ENCODE measurements around the gene ANKRD39. TPM values are rescaled to one million over a fixed set of nuclear protein-coding genes. Genes with fewer than 3 reads are reported as not detected.

ANKRD39 gene
- total and polyA plus RNA-seq, 9 of the 15 experiments (the other 6 are each of a cell fraction or from before 2014, with no cell fraction given) = 8.2 to 33.1 (median 23.8) TPM

DNA sequence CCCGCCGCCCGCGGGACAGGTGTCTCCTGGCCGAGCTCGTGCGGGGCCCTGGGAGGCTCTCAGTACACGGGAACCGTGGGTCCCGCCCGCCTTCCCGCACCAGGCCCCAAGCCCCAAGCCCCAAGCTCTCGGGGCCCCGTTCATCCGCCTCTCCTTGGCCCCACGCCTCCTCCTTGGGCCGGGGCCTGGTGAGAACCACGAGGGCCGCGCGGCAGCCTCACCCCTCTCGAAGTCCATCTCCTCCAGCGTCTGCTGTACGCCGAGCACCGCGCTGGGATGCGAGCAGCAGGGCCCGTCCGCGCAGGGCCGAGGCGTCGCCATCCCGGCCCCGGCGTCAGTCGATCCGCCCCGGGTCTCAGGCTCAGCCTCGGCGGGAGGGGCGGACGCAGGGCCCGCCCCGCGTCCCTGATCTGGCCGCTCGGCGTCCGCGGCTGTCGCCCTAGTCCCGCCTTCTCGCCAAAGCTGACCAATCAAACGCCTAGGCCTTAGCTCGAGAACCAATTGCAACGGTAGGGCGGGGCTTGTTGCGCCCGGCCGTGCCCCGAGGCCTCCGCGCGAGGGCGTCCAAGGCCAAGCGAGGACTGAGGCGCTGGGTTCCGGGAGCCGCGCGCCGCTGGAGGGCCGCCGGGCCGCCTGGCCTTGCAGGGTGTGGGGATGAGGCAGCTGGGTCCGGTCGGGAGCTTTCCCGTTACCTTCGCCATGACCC is at the start of gene ANKRD39 (continued):
- peak; percentile 95 for TF ChIP-seq SMC3 (conservative IDR thresholded peaks at IDR 0.05; ENCODE audit: insufficient read depth, low read depth, low read length)
- no peak; the same call in 1 of the 2 replicates for TF ChIP-seq ELF1 (tag; IDR thresholded peaks at IDR 0.05)
- no peak for TF ChIP-seq ZNF780A (CRISPR knock-in tag; IDR thresholded peaks at IDR 0.05)
- peak in 1 of 2 experiments; percentile 6; a peak in 1 of 4 replicates for TF ChIP-seq TBL1XR1 (IDR thresholded peaks at IDR 0.05; ENCODE audit: low read length in 2 of 2)
- TF ChIP-seq, protein P1, sequence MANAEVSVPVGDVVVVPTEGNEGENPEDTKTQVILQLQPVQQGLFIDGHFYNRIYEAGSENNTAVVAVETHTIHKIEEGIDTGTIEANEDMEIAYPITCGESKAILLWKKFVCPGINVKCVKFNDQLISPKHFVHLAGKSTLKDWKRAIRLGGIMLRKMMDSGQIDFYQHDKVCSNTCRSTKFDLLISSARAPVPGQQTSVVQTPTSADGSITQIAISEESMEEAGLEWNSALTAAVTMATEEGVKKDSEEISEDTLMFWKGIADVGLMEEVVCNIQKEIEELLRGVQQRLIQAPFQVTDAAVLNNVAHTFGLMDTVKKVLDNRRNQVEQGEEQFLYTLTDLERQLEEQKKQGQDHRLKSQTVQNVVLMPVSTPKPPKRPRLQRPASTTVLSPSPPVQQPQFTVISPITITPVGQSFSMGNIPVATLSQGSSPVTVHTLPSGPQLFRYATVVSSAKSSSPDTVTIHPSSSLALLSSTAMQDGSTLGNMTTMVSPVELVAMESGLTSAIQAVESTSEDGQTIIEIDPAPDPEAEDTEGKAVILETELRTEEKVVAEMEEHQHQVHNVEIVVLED (CRISPR knock-in tag; IDR thresholded peaks at IDR 0.05) = peak; percentile 99
- no peak for TF ChIP-seq ZNF124 (CRISPR knock-in tag; IDR thresholded peaks at IDR 0.05)
- TF ChIP-seq ZSCAN29 (IDR thresholded peaks at IDR 0.05) = 0 out of 2 replicates have a peak, but pooled peaks have one; percentile 4
- TF ChIP-seq RB1 (IDR thresholded peaks at IDR 0.05; ENCODE audit: low read depth) = peak; percentile 94
- TF ChIP-seq, protein P2, sequence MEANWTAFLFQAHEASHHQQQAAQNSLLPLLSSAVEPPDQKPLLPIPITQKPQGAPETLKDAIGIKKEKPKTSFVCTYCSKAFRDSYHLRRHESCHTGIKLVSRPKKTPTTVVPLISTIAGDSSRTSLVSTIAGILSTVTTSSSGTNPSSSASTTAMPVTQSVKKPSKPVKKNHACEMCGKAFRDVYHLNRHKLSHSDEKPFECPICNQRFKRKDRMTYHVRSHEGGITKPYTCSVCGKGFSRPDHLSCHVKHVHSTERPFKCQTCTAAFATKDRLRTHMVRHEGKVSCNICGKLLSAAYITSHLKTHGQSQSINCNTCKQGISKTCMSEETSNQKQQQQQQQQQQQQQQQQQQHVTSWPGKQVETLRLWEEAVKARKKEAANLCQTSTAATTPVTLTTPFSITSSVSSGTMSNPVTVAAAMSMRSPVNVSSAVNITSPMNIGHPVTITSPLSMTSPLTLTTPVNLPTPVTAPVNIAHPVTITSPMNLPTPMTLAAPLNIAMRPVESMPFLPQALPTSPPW (CRISPR knock-in tag; IDR thresholded peaks at IDR 0.05) = peak; percentile 78
- TF ChIP-seq, protein P3, sequence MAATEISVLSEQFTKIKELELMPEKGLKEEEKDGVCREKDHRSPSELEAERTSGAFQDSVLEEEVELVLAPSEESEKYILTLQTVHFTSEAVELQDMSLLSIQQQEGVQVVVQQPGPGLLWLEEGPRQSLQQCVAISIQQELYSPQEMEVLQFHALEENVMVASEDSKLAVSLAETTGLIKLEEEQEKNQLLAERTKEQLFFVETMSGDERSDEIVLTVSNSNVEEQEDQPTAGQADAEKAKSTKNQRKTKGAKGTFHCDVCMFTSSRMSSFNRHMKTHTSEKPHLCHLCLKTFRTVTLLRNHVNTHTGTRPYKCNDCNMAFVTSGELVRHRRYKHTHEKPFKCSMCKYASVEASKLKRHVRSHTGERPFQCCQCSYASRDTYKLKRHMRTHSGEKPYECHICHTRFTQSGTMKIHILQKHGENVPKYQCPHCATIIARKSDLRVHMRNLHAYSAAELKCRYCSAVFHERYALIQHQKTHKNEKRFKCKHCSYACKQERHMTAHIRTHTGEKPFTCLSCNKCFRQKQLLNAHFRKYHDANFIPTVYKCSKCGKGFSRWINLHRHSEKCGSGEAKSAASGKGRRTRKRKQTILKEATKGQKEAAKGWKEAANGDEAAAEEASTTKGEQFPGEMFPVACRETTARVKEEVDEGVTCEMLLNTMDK (IDR thresholded peaks at IDR 0.05; ENCODE audit: borderline replicate concordance, insufficient read depth, low read depth, low read length, poor library complexity, severe bottlenecking) = peak; percentile 90
- TF ChIP-seq CTBP1 (IDR thresholded peaks at IDR 0.05; ENCODE audit: borderline replicate concordance) = peak; percentile 95
- no peak for TF ChIP-seq BRD9 (IDR thresholded peaks at IDR 0.05; ENCODE audit: low read depth, partially characterized antibody)
- no peak for TF ChIP-seq FOXM1 (IDR thresholded peaks at IDR 0.05; ENCODE audit: low read depth)
- peak; percentile 62; the same call in 1 of the 2 replicates for TF ChIP-seq FOXM1 (CRISPR knock-in tag; IDR thresholded peaks at IDR 0.05; ENCODE audit: low read depth)
- TF ChIP-seq JUND (IDR thresholded peaks at IDR 0.05; ENCODE audit: borderline replicate concordance, low read depth, low read length) = peak; percentile 16; the same call in 1 of the 2 replicates
- TF ChIP-seq JUND (tag; IDR thresholded peaks at IDR 0.05; ENCODE audit: borderline replicate concordance, low read depth, low read length) = no peak
- TF ChIP-seq ATF1 (CRISPR knock-in tag; IDR thresholded peaks at IDR 0.05) = no peak
- TF ChIP-seq ATF1 (tag; IDR thresholded peaks at IDR 0.05) = peak; percentile 86
- peak; percentile 58 for TF ChIP-seq TAF1 (IDR thresholded peaks at IDR 0.05; ENCODE audit: control insufficient read depth, extremely low read depth, insufficient read depth, low read length, severe bottlenecking)
- TF ChIP-seq SETDB1 (IDR thresholded peaks at IDR 0.05; ENCODE audit: low read length) = no peak
- TF ChIP-seq SMAD2 (IDR thresholded peaks at IDR 0.05; ENCODE audit: low read depth, low read length) = no peak
- TF ChIP-seq ZFP1 (CRISPR knock-in tag; IDR thresholded peaks at IDR 0.05) = 0 out of 2 replicates have a peak, but pooled peaks have one; percentile 11
- TF ChIP-seq, protein P4, sequence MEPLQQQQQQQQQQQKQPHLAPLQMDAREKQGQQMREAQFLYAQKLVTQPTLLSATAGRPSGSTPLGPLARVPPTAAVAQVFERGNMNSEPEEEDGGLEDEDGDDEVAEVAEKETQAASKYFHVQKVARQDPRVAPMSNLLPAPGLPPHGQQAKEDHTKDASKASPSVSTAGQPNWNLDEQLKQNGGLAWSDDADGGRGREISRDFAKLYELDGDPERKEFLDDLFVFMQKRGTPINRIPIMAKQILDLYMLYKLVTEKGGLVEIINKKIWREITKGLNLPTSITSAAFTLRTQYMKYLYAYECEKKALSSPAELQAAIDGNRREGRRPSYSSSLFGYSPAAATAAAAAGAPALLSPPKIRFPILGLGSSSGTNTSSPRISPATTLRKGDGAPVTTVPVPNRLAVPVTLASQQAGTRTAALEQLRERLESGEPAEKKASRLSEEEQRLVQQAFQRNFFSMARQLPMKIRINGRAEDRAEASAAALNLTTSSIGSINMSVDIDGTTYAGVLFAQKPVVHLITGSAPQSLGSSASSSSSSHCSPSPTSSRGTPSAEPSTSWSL (CRISPR knock-in tag; IDR thresholded peaks at IDR 0.05; ENCODE audit: borderline replicate concordance) = 0 out of 2 replicates have a peak, but pooled peaks have one; percentile 47

Measured in K562 (cell line).